Skeletal muscle satellite cell (primary cell): ENCODE results near the gene ZNF215. TPM values are rescaled to one million over a fixed set of nuclear protein-coding genes. Genes with fewer than 3 reads are reported as not detected.
A peak's percentile ranks its signal among the peaks of the same experiment; 100 is the strongest.
"Not testable (repeated sequence)": the region's sequence is repeated elsewhere in the genome, so short reads cannot be mapped to it uniquely, and the experiment has no call there.

ENCODE experiments used
- H3K27me3 ChIP-seq: 2 replicates; pipeline ENCODE4 v1.7.0; 2013; ENCODE audit warnings: low read length; ENCODE audit not compliant: control insufficient read depth, insufficient read depth
- H3K36me3 ChIP-seq: 2 replicates; pipeline ENCODE4 v1.7.0; 2013; ENCODE audit warnings: mild to moderate bottlenecking, control low read depth, low read length; ENCODE audit not compliant: insufficient read depth
- H3K4me1 ChIP-seq: 2 replicates; pipeline ENCODE4 v1.7.0; 2013; ENCODE audit warnings: low read length; ENCODE audit not compliant: control insufficient read depth, insufficient read depth
- H3K4me2 ChIP-seq: 2 replicates; pipeline ENCODE4 v1.7.0; 2013; ENCODE audit warnings: mild to moderate bottlenecking, low read length
- H3K4me3 ChIP-seq: 2 replicates; pipeline ENCODE4 v1.7.0; 2013; ENCODE audit warnings: low read length
- H3K9ac ChIP-seq: 2 replicates; pipeline ENCODE4 v1.7.0; 2013; ENCODE audit warnings: mild to moderate bottlenecking, low read depth, low read length, moderate library complexity
- H3K9me3 ChIP-seq: replicated peaks from 2 replicates; pipeline ENCODE4 v1.7.0; 2013; ENCODE audit warnings: mild to moderate bottlenecking, control low read depth, low read length
- total RNA-seq: library from RNA; depleted of rRNA; stranded (reverse); fragments of >200 nt; gene quantifications from 2 replicates; pipeline ENCODE4 v1.2.3, GENCODE V29; 2012; rRNA removed

ZNF215 gene
- 4.8 and 5.2 TPM in 2 replicates for total RNA-seq

DNA sequence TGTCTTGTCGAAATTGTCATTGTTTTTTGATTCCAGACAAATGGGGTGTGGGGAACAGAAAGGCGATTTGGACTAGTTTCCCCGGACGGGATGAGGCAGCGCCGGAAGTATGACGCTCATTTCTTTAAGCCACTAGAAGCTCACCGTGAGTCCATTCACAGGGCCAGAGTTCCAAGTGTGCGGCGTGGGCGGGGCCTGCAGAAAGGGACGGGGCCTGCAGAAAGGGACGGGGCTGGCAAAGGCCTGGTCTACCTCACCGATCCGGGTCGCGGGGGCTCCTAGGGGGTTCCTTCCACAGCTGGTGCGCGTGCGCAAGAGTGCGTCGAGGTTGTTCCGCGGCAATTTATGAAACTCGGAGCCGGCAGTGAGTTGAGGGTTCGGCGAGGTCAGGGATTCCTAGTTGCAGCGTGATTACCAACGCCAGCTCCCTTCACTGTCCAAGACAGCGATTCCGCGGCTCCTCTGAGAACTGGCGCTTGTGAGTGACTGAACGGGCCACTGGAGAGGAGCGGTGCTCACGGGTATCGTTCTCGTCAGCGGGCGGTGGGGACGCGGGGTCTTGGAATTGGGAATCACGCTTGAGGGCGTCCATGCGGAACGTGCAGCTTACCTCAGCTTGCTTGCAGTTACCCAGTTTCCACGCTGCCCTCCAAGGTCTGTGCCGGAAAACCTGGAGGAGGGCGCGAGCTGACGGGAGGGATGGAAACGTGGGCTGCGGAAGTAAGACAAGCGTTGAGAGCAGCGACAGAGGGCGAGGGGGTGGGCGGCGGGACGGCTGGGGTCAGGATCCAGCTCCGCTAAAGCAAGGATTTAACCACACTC is at the start of gene ZNF215:
Gene ZNF215 (plus strand): TSS at position 219 of the 822 bp plus-strand sequence. CDS start 5,847 bp downstream, outside the sequence.
- H3K9ac ChIP-seq: peak within 1 kb of the TSS; percentile 80
- H3K4me1 ChIP-seq: peaks cover 14% of the 10 kb centered on the region

DNA sequence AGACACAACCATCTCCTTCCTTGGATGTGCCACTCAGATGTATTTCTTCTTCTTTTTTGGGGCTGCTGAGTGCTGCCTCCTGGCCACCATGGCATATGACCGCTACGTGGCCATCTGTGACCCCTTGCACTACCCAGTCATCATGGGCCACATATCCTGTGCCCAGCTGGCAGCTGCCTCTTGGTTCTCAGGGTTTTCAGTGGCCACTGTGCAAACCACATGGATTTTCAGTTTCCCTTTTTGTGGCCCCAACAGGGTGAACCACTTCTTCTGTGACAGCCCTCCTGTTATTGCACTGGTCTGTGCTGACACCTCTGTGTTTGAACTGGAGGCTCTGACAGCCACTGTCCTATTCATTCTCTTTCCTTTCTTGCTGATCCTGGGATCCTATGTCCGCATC is 49.3 kb upstream of the ZNF215 start:
- no peaks in the 10 kb centered on the region for H3K9me3 ChIP-seq
- H3K27me3 ChIP-seq: peaks cover 4% of the 10 kb centered on the region
- no peak overlapping the region for H3K9ac ChIP-seq
- no peaks in the 10 kb centered on the region for H3K36me3 ChIP-seq
- H3K4me3 ChIP-seq: no peak overlapping the region
- H3K4me1 ChIP-seq: no peaks in the 10 kb centered on the region
- no peak overlapping the region for H3K4me2 ChIP-seq

More for the DNA sequence above, at the start of gene ZNF215:
- H3K4me3 ChIP-seq: peak within 1 kb of the TSS; percentile 83
- no peaks in the 10 kb centered on the region for H3K9me3 ChIP-seq
- no peaks in the 10 kb centered on the region for H3K36me3 ChIP-seq
- H3K27me3 ChIP-seq: no peaks in the 10 kb centered on the region
- H3K4me2 ChIP-seq: peak within 1 kb of the TSS; percentile 90

DNA sequence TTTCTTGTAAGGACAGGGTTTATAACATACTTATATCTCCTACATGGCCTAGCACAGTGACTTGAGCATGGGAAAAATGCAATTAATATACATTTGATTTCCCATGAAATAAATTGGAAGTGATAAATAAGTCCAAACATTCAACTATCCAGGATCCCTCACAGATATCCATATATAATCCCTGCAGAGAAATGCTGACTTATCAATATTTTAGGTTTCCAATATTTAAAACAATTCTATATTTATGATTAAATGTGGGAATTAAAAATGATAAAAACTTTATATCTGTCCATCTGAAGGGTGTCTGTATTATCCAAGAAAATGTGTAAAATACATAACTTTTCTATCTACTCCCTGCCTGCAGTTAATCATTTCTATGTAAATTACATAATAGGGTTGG is 43.5 kb upstream of the ZNF215 start:
- Histone ChIP-seq H3K4me2 (no peak overlapping the region), H3K4me3 (no peak overlapping the region), H3K36me3 (no peaks in the 10 kb centered on the region), H3K9me3 (no peaks in the 10 kb centered on the region), H3K9ac (no peak overlapping the region), H3K4me1 (no peaks in the 10 kb centered on the region), H3K27me3 (peaks cover 11% of the 10 kb centered on the region)

DNA sequence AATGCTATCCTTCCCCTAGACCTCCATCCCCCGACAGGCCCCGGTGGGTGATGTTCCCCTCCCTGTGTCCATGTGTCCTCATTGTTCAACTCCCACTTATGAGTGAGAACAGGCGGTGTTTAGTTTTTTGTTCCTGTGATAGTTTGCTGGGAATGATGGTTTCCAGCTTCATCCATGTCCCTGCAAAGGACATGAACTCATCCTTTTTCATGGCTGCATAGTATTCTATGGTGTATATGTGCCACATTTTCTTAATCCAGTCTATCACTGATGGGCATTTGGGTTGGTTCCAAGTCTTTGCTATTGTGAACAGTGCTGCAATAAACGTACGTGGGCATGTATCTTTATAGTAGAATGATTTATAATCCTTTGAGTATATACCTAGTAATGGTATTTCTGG is 38.5 kb upstream of the ZNF215 start:
- H3K27me3 ChIP-seq, H3K9ac ChIP-seq, H3K9me3 ChIP-seq, H3K4me2 ChIP-seq, H3K4me3 ChIP-seq, H3K36me3 ChIP-seq, H3K4me1 ChIP-seq: not testable (repeated sequence)

DNA sequence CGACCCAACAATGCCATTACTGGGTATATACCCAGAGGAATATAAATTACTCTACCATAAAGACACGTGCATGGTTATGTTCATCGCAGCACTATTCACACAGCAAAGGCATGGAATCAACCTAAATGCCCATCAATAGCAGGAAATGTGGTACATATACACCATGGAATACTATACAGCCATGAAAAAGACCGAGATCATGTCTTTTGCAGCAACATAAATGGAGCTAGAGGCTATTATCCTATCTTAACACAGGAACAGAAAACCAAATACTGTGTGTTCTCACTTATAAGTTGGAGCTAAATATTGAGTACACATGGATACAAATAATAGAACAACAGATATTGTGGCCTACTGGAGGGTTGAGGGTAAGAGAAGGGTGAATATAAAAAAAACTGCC is 37.4 kb upstream of the ZNF215 start:
- Histone ChIP-seq H3K4me1 (no peaks in the 10 kb centered on the region), H3K9ac (no peak overlapping the region), H3K36me3 (no peaks in the 10 kb centered on the region), H3K4me3 (no peak overlapping the region), H3K27me3 (no peaks in the 10 kb centered on the region), H3K4me2 (no peak overlapping the region), H3K9me3 (no peaks in the 10 kb centered on the region)

DNA sequence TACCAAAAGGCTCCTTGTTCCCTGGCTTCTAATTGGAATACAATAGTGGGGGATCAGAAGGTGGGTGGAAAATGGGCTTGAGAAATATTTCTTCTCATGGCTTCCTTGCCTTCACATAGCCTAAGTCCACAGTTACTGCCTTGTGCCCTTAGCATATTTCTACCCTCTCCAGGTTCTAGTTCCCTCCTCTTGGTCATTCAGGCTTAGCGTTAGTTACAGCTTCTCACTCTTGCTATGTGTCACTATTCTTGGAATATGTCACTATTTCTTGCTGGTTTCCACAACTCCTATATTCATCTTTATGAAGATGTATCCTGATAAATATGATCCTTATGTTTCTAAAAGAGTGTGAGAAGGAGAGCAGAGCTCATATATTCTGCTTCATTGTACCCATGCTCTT is 36.4 kb upstream of the ZNF215 start:
- Histone ChIP-seq H3K27me3 (no peaks in the 10 kb centered on the region), H3K36me3 (no peaks in the 10 kb centered on the region), H3K9me3 (no peaks in the 10 kb centered on the region), H3K4me3 (no peak overlapping the region), H3K9ac (no peak overlapping the region), H3K4me1 (no peaks in the 10 kb centered on the region), H3K4me2 (no peak overlapping the region)

DNA sequence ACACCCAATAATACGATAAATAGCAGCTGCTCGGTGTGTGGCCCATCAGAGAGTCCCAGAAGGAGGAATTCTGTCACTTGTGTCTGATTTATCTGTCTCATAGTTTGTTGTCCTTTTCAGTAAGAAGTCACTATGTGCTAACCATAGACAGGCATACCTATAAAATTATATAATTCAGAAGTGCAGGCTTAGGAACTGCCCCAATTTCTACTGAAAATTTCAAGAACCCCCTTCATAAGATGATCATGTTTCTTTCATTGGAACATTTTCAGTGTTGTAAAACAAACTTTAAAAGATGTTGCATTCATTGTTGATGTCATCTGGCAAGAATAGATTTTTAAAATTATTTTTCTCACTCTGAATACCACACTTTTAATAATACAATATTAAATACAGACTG is 33.8 kb upstream of the ZNF215 start, which contains the start of gene OR2D2:
Gene OR2D2 (minus strand): TSS at position 101 of the 400 bp plus-strand sequence. CDS start 0 bp downstream, at position 101.
- H3K36me3 ChIP-seq: no peaks in the 10 kb centered on the region
- no peak within 1 kb of the TSS for H3K4me3 ChIP-seq
- no peak within 1 kb of the TSS for H3K9ac ChIP-seq
- H3K4me2 ChIP-seq: no peak within 1 kb of the TSS
- H3K27me3 ChIP-seq: no peaks in the 10 kb centered on the region
- H3K9me3 ChIP-seq: no peaks in the 10 kb centered on the region
- H3K4me1 ChIP-seq: no peaks in the 10 kb centered on the region

DNA sequence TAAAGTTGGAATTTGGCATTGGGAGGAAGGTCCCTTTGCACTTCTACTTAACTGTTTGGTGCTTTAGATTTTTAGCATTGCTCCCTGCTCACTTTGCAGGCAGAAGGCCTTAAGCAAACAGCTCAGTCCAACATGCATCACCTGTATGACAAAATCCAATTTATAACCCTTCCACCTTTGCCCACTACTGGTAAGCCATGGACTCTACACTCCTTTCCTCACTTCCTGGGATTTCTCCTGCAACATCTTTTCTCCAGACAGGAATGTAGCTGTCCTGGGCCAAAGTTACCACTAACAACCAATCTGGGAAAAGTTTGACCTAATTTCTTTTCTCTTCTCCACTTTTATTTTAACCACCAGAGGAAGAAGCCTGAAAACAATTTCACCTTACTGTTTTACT is 32.1 kb upstream of the ZNF215 start:
- no peaks in the 10 kb centered on the region for H3K27me3 ChIP-seq
- H3K9me3 ChIP-seq: no peaks in the 10 kb centered on the region
- no peaks in the 10 kb centered on the region for H3K36me3 ChIP-seq
- no peak overlapping the region for H3K9ac ChIP-seq
- no peaks in the 10 kb centered on the region for H3K4me1 ChIP-seq
- no peak overlapping the region for H3K4me2 ChIP-seq
- H3K4me3 ChIP-seq: no peak overlapping the region

DNA sequence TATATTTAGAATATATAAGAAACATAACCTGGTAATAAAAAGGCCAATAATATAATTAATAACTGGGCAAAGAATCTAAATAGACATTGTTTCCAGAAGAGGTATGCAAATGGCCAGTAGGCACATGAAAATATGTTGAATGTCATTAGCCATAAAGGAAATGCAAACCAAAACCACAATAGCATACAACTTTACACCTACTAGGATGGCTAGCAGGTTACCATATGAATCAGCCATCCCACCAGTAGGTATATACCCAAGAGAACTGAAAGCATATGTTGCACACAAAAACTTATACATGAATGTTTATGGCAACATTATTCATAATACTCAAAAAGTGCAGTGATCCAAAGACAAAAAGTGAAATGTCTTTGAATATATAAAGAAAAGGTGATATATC is 31.2 kb upstream of the ZNF215 start:
- Histone ChIP-seq H3K4me1 (no peaks in the 10 kb centered on the region), H3K27me3 (no peaks in the 10 kb centered on the region), H3K4me3 (no peak overlapping the region), H3K9me3 (no peaks in the 10 kb centered on the region), H3K9ac (no peak overlapping the region), H3K4me2 (no peak overlapping the region), H3K36me3 (no peaks in the 10 kb centered on the region)

DNA sequence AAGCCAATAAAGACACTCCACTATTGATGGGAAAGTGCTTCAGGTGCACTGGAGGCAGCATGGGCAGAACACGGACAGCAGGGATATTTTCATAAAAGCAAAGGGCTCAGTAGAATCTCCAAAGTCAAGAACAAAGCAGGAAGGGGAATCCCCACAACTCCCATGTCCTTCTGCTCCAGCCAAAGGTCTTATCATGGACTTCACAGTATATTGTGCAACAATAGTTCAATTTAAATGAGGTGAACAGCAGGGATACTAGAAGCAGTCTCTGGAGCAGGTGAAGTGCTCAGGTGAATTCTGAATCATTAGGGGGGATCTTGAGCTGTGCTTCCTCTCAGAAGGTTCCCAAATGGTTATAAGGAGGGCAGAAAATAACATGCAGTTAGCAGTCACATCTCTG is 27.3 kb upstream of the ZNF215 start:
- H3K4me2 ChIP-seq: no peak overlapping the region
- H3K4me3 ChIP-seq: no peak overlapping the region
- H3K9ac ChIP-seq: no peak overlapping the region
- H3K27me3 ChIP-seq: no peaks in the 10 kb centered on the region
- no peaks in the 10 kb centered on the region for H3K4me1 ChIP-seq
- H3K36me3 ChIP-seq: no peaks in the 10 kb centered on the region
- H3K9me3 ChIP-seq: no peaks in the 10 kb centered on the region

DNA sequence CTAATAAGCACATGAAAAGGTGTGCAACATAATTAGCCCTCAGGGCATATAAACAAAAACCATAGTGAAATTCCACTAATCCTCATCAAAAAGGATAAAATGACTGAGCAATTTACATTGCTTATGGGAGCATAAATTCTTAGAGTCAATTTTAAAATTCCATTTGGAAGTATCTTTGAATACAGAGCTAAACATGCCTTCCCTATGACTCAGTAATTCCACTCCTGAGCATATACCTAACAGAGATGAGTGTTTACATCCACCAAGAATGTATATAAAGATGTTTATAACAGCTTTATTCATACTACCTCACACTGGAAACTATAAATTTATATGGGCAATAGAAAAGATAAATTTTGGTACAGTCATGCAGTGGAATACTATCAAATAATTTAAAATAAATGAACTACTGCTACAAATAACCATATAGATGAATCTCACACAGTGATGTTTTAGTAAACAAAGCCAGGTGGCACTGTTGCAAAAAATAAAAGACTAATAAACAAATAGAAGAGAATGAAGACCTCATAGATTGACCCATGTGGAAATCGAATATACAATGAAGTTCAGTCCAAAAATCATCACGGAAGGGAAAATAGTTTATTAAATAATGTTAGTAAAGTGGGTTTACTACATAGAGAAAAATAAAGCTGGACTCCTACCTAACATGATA is 25.8 kb upstream of the ZNF215 start:
- Histone ChIP-seq H3K9ac (no peak overlapping the region), H3K27me3 (no peaks in the 10 kb centered on the region)

DNA sequence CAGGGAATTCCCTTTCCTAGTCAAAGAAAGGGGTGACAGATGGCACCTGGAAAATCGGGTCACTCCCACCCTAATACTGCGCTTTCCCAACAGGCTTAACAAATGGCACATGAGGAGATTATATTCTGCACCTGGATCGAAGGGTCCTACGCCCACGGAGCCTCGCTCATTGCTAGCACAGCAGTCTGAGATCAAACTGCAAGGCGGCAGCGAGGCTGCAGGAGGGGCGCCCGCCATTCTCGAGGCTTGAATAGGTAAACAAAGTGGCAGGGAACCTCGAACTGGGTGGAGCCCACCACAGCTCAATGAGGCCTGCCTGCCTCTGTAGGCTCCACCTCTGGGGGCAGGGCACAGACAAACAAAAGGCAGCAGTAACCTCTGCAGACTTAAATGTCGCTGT is 21.4 kb upstream of the ZNF215 start:
- H3K9ac ChIP-seq, H3K27me3 ChIP-seq, H3K9me3 ChIP-seq, H3K4me1 ChIP-seq, H3K36me3 ChIP-seq, H3K4me2 ChIP-seq, H3K4me3 ChIP-seq: not testable (repeated sequence)

More for the DNA sequence above, 25.8 kb upstream of the ZNF215 start:
- H3K9me3 ChIP-seq: no peaks in the 10 kb centered on the region
- no peak overlapping the region for H3K4me3 ChIP-seq
- no peak overlapping the region for H3K4me2 ChIP-seq
- H3K36me3 ChIP-seq: no peaks in the 10 kb centered on the region
- H3K4me1 ChIP-seq: no peaks in the 10 kb centered on the region
